Fibroblast of lung (primary cell): ENCODE measurements around the gene STAG3. TPM values are rescaled to one million over a fixed set of nuclear protein-coding genes. Genes with fewer than 3 reads are reported as not detected.
A peak's percentile ranks its signal among the peaks of the same experiment; 100 is the strongest.

Experiments used
- DNase-seq, 2 donors: peaks; one replicate each; pipeline versions ENCODE4 v3.0.0 to v3.0.0-alpha.2; 2010; ENCODE audit warnings: low read depth in 2 of 2
- H2AFZ ChIP-seq: 2 replicates; pipeline ENCODE4 v1.5.1; 2012; ENCODE audit warnings: low read length, control low read depth, inconsistent platforms
- H3K27ac ChIP-seq: 2 replicates; pipeline ENCODE4 v1.5.1; 2011; ENCODE audit warnings: low read length, control low read depth; ENCODE audit not compliant: insufficient read depth
- H3K27me3 ChIP-seq: 2 replicates; pipeline ENCODE4 v1.5.1; 2011; ENCODE audit warnings: mild to moderate bottlenecking, low read length; ENCODE audit not compliant: control insufficient read depth, insufficient read depth
- H3K36me3 ChIP-seq: 2 replicates; pipeline ENCODE4 v1.5.1; 2011; ENCODE audit warnings: low read length; ENCODE audit not compliant: control insufficient read depth, insufficient read depth
- H3K4me1 ChIP-seq: 2 replicates; pipeline ENCODE4 v1.5.1; 2011; ENCODE audit warnings: low read length; ENCODE audit not compliant: control insufficient read depth, insufficient read depth; ENCODE audit errors: extremely low read depth
- H3K4me2 ChIP-seq: 2 replicates; pipeline ENCODE4 v1.5.1; 2011; ENCODE audit warnings: low read length, control low read depth; ENCODE audit not compliant: insufficient read depth; ENCODE audit errors: extremely low read depth
- H3K4me3 ChIP-seq, 4 experiments: fragments of 200-600 bp in 1 of 4; sonication (generic) in 1 of 4; replicated peaks in 1 of 4; 2 replicates each; pipeline ENCODE4 v1.5.1; 2011 to 2016; ENCODE audit warnings: low read length in 4 of 4, low read depth in 3 of 4, mild to moderate bottlenecking in 3 of 4, control low read depth in 2 of 4, inconsistent platforms in 1 of 4, mixed read lengths in 1 of 4; ENCODE audit not compliant: insufficient read depth in 1 of 4; ENCODE audit errors: control extremely low read depth in 1 of 4
- H3K79me2 ChIP-seq: 2 replicates; pipeline ENCODE4 v1.5.1; 2012; ENCODE audit warnings: mild to moderate bottlenecking, low read length, inconsistent platforms; ENCODE audit not compliant: control insufficient read depth, insufficient read depth
- H3K9ac ChIP-seq: 2 replicates; pipeline ENCODE4 v1.5.1; 2011; ENCODE audit warnings: mild to moderate bottlenecking, low read length, control low read depth; ENCODE audit not compliant: insufficient read depth
- H3K9me3 ChIP-seq: 2 replicates; pipeline ENCODE4 v1.5.1; 2012; ENCODE audit warnings: low read depth, low read length; ENCODE audit not compliant: control insufficient read depth, insufficient read depth
- H4K20me1 ChIP-seq: 2 replicates; pipeline ENCODE4 v1.5.1; 2011; ENCODE audit warnings: low read length; ENCODE audit not compliant: control insufficient read depth, insufficient read depth; ENCODE audit errors: extremely low read depth
- EZH2 ChIP-seq: IDR thresholded peaks from 2 replicates; pipeline ENCODE4 v1.5.1; 2012; ENCODE audit warnings: low read length, control low read depth, mild to moderate bottlenecking; ENCODE audit errors: missing control alignments
- polyA plus RNA-seq, 2 donors: library from polyadenylated mRNA; depleted of rRNA in 1 of 2; stranded (reverse) in 1 of 2; unstranded in 1 of 2; fragments of >200 nt; gene quantifications; 2 replicates each; pipeline ENCODE4 v1.2.1, GENCODE V29; 2011 to 2012; ENCODE audit warnings: missing spikeins in 1 of 2
- total RNA-seq: library from RNA; depleted of rRNA; stranded (reverse); fragments of >200 nt; gene quantifications from 2 replicates; pipeline ENCODE4 v1.2.1, GENCODE V29; 2014
- TF ChIP-seq, protein P1 (sequence below), 2 donors: IDR thresholded peaks in 1 of 2; conservative IDR thresholded peaks in 1 of 2; 1 replicate in 1 of 2; 2 replicates in 1 of 2; pipeline ENCODE4 v1.5.1; 2011 to 2012; ENCODE audit warnings: low read length in 2 of 2, control low read depth in 1 of 2, inconsistent platforms in 1 of 2, low read depth in 1 of 2, mild to moderate bottlenecking in 1 of 2

Gene STAG3
- total and polyA plus RNA-seq, 2 donors (not counting 1 experiment from before 2014, with no cell fraction given): 0.27 to 0.50 TPM

- no peak for DNase-seq
- H3K9ac ChIP-seq: no peak overlapping the region
- H3K4me2 ChIP-seq: no peak overlapping the region
- H3K27ac ChIP-seq: no peak overlapping the region
- H3K4me1 ChIP-seq: peaks cover 4% of the 10 kb centered on the region
- H3K4me3 ChIP-seq: no peak overlapping the region
- no peaks in the 10 kb centered on the region for H3K36me3 ChIP-seq
- H3K27me3 ChIP-seq: no peaks in the 10 kb centered on the region
- no peaks in the 10 kb centered on the region for H3K79me2 ChIP-seq
- H4K20me1 ChIP-seq: no peaks in the 10 kb centered on the region
- no peak for TF ChIP-seq EZH2
- TF ChIP-seq, protein P1, sequence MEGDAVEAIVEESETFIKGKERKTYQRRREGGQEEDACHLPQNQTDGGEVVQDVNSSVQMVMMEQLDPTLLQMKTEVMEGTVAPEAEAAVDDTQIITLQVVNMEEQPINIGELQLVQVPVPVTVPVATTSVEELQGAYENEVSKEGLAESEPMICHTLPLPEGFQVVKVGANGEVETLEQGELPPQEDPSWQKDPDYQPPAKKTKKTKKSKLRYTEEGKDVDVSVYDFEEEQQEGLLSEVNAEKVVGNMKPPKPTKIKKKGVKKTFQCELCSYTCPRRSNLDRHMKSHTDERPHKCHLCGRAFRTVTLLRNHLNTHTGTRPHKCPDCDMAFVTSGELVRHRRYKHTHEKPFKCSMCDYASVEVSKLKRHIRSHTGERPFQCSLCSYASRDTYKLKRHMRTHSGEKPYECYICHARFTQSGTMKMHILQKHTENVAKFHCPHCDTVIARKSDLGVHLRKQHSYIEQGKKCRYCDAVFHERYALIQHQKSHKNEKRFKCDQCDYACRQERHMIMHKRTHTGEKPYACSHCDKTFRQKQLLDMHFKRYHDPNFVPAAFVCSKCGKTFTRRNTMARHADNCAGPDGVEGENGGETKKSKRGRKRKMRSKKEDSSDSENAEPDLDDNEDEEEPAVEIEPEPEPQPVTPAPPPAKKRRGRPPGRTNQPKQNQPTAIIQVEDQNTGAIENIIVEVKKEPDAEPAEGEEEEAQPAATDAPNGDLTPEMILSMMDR (conservative IDR thresholded peaks at IDR 0.05 in 1 of 2, IDR thresholded peaks at IDR 0.05 in 1 of 2; ENCODE audit: low read depth in 1 of 2, low read length in 2 of 2): no peak
- no peak overlapping the region for H2AFZ ChIP-seq
- H3K9me3 ChIP-seq: no peaks in the 10 kb centered on the region
These were observed 13.8 kb upstream of the STAG3 start for GRCh38 chr7:100163871-100164270.

GRCh38 chr7:100166317-100166940 lies 11.3 kb upstream of the STAG3 start:
- Histone ChIP-seq H4K20me1 (no peaks in the 10 kb centered on the region), H3K4me1 (peaks cover 4% of the 10 kb centered on the region), H3K36me3 (no peaks in the 10 kb centered on the region), H3K9ac (no peak overlapping the region), H3K9me3 (no peaks in the 10 kb centered on the region), H3K27ac (no peak overlapping the region), H3K4me3 (no peak overlapping the region), H2AFZ (no peak overlapping the region), H3K27me3 (no peaks in the 10 kb centered on the region), H3K4me2 (no peak overlapping the region), H3K79me2 (no peaks in the 10 kb centered on the region)
- no peak for TF ChIP-seq EZH2
- TF ChIP-seq, protein P1 (conservative IDR thresholded peaks at IDR 0.05 in 1 of 2, IDR thresholded peaks at IDR 0.05 in 1 of 2; ENCODE audit: low read depth in 1 of 2, low read length in 2 of 2): no peak
- no peak for DNase-seq

GRCh38 chr7:100166970-100167911 lies 10.5 kb upstream of the STAG3 start:
- Histone ChIP-seq H3K9me3 (no peaks in the 10 kb centered on the region), H2AFZ (peak overlapping the region; percentile 95), H3K4me3 (peak overlapping the region in 3 of 4 experiments; percentile 63 to 71 (median 65)), H3K4me1 (peaks cover 4% of the 10 kb centered on the region), H3K27ac (no peak overlapping the region), H3K27me3 (no peaks in the 10 kb centered on the region), H3K36me3 (no peaks in the 10 kb centered on the region), H4K20me1 (no peaks in the 10 kb centered on the region), H3K4me2 (peak overlapping the region; percentile 67), H3K9ac (no peak overlapping the region), H3K79me2 (no peaks in the 10 kb centered on the region)
- TF ChIP-seq EZH2: no peak
- TF ChIP-seq, protein P1 (conservative IDR thresholded peaks at IDR 0.05 in 1 of 2, IDR thresholded peaks at IDR 0.05 in 1 of 2; ENCODE audit: low read depth in 1 of 2, low read length in 2 of 2): no peak
- no peak for DNase-seq
